GM19463 (cell line): ENCODE results near the gene ARHGAP32.
"Not testable (repeated sequence)": the region's sequence is repeated elsewhere in the genome, so short reads cannot be mapped to it uniquely, and the experiment has no call there.

ENCODE experiments used
- ATAC-seq: cut with Tn5 transposase; IDR thresholded peaks from one replicate; pipeline ENCODE4 v1.9.1; 2021; ENCODE audit warnings: mild to moderate bottlenecking, moderate library complexity; ENCODE audit not compliant: unreplicated experiment

ARHGAP32 gene

DNA sequence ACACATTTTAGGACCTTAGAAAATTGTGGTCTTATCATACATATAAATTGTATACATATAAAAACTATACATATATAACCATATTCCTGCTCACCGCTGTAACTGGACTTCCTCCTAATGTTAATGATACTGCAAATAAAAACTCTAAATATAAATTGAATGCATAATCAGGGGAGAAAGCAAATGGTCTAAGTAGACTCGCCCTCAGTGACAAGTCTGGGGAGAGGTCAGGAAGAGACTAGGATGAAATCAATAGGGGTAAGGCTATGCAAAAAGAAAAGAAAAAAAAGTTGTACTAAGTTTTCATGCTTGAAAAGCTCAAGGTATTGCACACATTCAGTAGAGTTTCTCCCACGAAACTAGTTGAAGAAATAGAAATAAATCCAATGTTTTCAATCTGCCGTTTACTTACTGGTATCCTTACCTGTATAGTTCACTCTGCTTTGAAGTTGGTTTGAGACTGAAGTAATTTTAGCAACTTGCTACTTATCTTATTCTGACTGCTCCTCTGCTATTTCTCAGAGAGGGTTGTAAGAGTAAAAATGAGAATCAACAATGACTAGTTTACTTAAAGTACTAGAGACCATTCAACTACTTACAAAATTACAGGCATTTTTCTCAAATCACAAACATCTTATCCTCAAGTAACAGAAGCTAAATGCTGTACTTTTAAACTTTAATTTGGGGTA lies 12.2 kb upstream of the ARHGAP32 start:
- no peak for ATAC-seq

DNA sequence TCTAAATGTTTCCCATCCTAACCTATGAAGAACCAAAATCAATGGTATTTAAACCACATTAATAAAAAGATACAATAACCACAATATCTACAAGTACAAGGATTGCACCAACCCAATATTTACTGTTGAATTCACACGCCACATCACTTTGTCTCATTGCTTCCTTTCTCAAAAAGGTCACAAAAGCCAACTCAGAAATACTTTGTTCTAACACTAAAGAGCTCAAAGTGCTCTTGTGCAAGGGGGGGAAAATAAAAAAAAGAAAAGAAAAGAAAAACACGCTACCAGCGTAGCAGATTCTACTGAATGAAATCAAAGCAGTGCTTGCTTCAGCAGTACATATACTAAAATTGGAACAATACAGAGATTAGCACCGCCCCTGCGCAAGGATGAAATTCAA lies 10.5 kb upstream of the ARHGAP32 start:
- no peak for ATAC-seq

DNA sequence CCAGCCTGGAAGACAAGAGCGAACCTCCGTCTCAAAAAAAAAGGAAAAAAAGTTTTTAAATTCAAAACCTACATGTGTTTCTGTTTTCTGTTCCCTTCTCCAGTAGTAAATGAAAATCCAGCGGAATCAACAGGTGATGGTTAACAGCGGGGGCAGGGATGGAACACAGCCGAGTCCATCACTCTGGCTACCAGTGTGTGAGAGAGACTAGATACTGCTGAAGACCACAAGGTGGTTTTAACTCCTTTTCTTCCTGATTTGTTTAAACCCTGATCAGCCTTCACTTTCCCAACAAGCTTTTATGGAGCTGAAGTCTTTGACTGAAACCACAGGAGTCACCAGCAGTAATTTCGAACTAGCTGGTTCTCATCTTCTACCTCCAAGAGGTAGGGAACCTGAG lies 3.6 kb upstream of the ARHGAP32 start:
- no peak for ATAC-seq

DNA sequence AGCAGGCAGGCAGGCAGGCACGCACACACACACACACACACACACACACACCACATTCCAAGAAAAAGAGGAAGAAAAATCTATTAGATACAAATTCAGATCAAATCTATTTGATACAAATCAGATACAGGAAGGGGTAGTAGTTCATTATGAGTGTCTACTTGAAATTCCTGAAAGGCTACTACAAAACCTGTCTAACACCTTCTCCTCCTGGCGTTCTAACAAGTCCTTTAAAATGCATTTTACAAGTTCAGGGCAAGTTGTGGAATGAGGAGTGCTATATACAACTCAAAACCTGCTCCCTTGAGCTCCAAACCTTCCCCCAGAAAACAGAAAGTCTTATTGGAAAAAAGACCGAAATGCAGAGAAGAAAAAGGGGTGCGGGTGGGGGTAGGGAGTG lies 476 bp downstream of the ARHGAP32 start:
- no peak for ATAC-seq

DNA sequence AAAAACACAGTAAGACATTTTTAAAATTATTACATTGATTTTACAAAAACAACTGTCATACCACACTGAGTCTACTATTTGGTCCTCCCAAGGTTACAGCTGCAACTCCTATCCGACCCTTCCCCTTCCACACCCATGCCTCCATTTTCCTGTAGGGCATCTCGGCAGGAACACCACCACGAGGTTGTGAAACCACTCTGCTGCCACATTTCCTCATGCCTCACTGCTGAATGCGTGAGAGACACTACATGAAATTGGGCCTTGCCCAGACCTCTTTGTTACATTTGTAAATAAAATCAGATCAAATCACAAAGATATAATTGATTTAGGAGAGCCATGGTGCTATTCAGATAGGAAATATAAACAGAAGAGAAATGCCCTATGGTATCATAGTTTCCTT lies 2.0 kb downstream of the ARHGAP32 start:
- ATAC-seq: no peak

DNA sequence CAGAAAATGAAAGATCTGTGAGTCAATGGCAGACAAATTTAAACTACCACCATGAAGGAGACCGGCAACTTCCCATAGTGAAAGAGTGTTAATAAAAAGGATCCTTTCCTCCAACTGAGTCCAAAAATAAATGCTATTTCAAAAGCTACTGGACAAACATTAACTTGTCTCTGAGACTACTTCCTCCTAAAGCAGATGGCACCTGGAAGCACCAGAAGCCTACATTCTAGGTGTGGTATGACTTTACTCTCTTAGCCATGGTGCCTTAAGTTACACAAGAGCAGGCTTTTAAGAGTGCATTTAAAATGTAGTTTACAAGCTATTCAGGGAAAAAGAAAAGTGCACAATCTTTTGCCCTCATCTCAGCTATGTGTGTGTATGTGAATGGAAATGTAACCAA lies 2.5 kb downstream of the ARHGAP32 start:
- ATAC-seq: no peak

DNA sequence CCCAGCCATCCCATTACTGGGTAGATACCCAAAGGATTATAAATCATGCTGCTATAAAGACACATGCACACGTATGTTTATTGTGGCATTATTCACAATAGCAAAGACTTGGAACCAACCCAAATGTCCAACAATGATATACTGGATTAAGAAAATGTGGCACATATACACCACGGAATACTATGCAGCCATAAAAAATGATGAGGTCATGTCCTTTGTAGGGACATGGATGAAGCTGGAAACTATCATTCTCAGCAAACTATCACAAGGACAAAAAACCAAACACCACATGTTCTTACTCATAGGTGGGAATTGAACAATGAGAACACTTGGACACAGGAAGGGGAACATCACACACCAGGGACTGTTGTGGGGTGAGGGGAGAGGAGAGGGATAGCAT lies 7.0 kb downstream of the ARHGAP32 start:
- ATAC-seq: not testable (repeated sequence)

DNA sequence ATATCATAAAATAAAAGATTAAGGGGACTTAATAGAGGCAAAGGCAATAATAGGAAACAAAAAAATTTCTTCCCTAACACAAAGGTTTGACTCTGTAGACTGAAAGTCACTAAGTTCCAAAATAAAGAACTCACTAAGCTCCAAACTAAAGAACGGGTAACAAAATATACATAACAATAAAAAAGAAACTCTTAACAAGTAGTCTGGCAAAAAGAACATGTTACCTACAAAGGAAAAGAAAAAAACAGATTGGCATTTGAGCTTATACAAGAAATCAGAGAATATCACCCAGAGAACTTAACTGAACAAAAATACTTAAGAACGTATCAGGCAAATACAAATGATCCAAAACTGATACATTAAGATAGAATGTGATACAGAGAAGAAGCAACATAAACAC lies 7.5 kb downstream of the ARHGAP32 start:
- ATAC-seq: no peak

DNA sequence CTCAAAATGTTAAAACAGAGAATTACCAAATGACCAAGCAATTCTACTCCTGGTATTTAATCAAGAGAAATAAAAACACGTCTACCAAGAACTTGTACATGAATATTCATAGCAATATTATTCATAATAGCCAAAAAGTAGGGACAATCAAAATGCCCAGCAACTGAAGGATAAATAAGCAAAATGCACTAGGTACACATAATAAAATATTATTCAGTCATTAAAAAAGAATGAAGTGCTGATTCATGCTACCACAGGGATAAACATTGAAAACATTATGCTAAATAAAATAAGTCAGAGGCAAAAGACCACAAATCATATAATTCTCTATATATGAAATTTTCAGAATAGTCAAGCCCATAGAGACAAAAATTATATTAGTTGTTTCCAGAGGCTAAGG lies 24.8 kb downstream of the ARHGAP32 start:
- ATAC-seq: no peak

DNA sequence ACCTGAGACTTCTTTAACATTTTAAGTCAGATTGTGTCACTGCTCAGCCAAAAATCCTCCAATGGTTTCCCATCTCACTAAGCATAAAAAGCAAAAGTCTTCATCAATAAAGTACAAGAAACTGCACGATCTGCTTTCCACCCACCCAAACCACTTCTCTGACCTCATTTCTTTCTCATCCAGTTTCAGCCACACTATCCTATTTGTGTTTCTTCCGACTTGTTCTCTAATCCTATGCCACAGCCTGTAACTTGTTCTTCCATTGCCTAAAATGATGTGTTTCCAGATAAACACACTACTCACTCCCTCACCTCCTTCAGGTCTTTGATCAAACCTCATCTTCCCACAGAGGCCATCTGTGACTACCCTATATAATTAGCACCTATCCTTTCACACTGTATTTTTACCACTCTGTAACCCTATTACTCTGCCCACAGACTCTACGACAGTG lies 28.4 kb downstream of the ARHGAP32 start:
- no peak for ATAC-seq

DNA sequence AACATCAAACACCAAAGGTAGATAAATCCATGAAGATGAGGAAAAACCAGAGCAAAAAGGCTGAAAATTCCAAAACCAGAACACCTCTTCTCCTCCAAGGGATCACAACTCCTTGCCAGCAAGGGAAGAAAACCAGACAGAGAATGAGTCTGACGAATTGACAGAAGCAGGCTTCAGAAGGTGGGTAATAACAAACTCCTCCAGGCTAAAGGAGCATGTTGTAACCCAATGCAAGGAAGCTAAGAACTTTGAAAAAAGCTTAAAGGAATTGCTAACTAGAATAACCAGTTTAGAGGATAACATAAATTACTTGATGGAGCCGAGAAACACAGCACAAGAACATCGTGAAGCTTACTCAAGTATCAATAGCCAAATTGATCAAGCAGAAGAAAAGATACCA lies 35.0 kb downstream of the ARHGAP32 start:
- ATAC-seq: not testable (repeated sequence)

DNA sequence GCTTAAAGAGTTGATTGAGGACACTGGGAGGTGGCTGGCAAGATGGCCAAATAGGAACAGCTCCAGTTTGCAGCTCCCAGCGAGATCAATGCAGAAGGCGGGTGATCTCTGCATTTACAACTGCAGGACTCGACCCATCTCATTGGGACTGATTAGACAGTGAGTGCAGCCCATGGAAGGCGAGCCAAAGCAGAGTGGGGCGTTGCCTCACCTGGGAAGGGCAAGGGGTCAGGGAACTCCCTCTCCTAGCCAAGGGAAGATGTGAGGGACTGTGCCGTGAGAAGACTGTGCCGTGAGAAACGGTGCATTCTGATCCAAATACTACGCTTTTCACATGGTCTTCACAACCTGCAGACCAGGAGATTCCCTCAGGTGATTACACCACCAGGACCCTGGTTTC lies 36.4 kb downstream of the ARHGAP32 start:
- ATAC-seq: no peak

DNA sequence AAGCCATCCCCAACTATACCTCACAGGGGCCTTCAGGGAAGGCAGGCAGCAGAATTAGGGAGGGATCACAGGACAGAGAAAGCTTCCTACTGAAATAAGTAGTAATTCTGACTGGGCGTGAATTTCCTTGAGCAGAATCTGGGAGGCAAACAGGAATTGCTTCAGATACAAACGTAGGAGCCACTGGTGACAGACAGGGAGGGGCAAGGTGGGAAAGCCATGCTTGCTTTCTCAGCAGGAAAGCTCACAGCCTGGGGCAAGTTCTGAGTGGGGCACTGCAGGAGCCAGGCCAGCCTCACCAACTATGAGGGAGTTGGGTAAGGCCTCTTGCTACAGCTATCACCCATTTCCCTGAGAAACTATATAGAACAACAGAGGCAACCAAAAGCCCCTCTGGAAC lies 43.6 kb downstream of the ARHGAP32 start:
- no peak for ATAC-seq

DNA sequence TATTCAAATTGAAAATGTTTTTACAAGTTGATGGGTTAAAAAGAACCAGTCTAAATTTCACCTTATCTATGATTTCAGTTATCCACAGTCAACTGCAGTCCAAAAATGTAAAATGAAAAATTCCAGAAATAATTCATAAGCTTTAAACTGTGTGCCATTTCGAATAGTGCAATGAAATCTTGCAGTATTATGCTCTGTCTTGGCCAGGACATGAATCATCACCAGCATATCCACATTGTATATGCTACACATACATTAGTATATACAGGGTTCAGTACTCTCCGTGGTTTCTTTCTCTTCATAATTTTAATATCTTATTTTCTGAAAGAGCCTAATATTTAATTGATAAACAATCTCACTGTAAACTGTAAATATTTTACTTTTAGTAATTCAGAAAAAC lies 45.9 kb downstream of the ARHGAP32 start:
- no peak for ATAC-seq

DNA sequence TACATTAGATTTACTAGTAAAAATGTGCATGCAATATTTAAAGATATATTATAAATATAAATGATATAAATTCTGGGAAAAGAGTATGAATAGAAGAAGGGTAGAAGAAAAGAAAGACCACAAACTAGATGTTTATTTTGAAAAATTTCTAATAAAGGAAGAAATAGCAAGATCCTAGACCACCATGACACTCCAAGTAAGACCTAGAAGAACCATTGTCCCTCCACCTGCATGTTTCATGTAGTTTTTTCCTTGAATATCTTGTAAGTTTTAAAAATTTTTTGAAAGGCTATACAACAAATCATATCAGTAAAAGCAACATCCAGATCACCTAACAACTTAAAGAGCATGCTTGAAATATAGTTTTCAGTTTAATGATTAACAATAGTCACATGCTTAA lies 46.8 kb downstream of the ARHGAP32 start:
- ATAC-seq: no peak

DNA sequence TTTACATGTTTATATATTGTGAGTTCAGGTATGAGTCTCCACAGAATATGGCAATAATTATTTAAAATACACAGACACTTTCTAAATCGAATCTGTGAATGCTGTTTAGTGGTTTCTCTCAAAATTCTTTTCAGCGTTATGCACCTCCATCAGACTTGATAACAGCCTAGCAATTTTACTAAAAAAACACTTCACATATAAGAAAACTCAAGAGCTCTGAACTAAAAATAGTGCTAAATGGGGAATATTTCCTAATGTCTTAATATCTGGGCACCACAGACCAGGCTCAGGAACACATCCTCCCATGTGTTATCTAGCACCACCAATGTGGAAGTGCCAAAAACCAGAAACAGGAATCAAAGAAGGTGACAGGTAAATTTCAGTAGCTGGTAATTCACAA lies 47.9 kb downstream of the ARHGAP32 start:
- no peak for ATAC-seq

DNA sequence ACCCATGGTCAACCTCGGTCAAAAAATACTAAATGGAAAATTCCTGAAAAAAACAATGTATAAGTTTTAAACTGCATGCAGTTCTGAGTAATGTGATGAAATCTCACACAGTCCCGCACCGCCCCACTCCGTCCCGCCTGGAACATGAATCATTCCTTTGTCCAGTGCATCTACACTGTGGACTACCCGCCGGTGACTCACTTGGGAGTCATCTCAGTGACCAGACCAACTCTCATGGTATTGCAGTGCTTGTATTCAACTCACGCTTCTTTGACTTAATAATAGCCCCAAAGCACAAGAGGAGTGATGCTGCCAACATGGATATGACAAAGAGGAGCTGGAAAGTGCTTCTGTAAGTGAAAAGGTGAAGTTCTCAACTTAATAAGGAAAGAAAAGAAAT lies 48.8 kb downstream of the ARHGAP32 start:
- ATAC-seq: no peak

DNA sequence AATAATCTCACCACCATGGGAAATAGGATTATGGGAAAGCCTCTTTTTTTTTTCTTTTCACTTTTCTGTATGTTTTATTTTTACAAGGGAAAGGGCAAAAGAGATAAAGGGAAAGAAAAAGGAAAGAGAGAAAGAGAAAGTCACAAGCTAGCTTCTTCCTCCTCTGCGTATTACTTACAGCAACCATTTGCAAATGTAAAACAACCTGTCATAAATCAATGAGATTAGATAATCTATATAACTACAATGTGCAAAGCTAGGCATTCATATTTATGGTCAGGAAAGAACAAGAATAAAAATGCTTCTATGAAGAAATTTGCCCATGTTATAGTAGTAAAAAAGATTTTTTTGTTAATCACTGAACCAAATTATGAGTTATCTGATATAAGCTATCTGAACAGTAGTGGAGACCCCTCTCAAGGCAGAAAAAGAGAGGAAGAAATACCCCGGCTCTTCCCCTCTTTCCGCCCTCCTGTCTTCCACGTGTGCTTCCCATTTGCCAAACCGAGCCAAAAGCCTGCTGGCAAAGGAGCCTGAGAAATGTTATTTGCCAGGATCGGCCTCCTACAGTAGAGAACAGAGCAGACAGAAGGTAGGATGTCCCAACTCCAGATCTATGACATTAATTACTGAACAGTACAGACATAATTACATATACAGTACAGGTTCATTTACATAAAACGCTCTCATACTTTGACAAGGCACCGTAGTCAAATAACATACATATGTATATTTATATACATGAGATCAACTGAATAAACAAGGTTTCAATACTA lies 50.2 kb downstream of the ARHGAP32 start:
- no peak for ATAC-seq

DNA sequence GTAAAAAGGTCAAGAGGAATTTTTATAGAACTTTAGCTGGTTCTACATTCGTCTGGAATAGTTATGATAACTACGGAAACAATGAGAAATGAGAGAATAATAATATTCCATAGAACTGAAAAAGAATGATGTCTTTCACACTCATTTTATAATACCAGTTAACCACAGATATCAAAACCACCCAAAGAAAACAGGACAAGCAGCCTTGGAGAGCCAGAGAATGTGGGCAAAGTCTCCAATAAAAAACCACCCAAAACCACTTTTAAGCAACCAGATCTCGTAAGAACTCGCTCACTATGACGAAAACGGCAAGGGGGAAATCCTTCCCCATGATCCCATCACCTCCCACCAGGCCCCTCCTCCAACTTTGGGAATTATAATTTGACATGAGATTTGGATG lies 60.8 kb downstream of the ARHGAP32 start:
- ATAC-seq: no peak

DNA sequence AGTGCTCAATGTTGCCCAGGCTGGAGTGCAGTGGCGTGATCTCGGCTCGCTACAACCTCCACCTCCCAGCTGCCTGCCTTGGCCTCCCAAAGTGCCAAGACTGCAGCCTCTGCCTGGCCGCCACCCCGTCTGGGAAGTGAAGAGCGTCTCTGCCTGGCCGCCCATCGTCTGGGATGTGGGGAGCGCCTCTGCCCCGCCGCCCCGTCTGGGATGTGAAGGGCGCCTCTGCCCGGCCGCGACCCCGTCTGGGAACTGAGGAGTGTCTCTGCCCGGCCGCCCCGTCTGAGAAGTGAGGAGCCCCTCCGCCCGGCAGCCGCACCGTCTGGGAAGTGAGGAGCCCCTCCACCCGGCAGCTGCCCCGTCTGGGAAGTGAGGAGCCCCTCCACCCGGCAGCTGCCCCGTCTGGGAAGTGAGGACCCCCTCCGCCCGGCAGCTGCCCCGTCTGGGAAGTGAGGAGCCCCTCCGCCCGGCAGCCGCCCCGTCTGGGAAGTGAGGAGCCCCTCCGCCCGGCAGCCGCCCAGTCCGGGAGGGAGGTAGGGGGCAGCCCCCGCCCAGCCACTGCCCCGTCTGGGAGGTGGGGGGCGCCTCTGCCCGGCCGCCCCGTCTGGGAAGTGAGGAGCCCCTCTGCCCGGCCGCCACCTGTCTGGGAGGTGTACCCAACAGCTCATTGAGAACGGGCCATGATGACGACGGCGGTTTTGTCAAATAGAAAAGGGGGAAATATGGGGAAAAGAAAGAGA lies 63.1 kb downstream of the ARHGAP32 start:
- not testable (repeated sequence) for ATAC-seq

DNA sequence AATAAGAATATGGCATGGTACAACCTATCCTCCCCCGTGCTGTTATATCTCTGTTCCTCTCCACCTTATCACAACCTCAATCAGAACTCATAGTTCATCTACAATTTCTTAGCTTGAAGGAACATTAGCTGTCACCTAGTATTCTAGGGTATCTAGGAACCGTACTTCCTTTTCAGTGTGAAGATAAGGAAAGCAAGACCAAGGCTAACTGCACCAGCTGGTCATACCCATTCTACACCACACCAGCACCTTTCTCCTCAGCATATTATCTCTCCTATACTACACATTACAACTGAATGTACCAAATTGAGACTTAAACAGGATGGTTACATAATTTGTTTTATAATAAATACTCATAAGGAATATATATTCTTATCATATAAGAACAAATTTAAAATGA lies 73.1 kb downstream of the ARHGAP32 start:
- no peak for ATAC-seq
